Muscle of leg (tissue), 11 donors: ENCODE measurements around the gene DGKG. TPM values are rescaled to one million over a fixed set of nuclear protein-coding genes. Genes with fewer than 3 reads are reported as not detected.

ENCODE experiments used
- DNase-seq: peaks from one replicate; pipeline ENCODE4 v3.0.0; 2013
- H3K27ac ChIP-seq: one replicate; pipeline ENCODE4 v1.5.1; 2013; ENCODE audit warnings: mild to moderate bottlenecking, low read length, control low read depth
- H3K27me3 ChIP-seq: one replicate; pipeline ENCODE4 v1.6.1; 2013; ENCODE audit warnings: low read length; ENCODE audit not compliant: control insufficient read depth, insufficient read depth
- H3K36me3 ChIP-seq: one replicate; pipeline ENCODE4 v1.6.1; 2013; ENCODE audit warnings: low read length; ENCODE audit not compliant: control insufficient read depth, insufficient read depth
- H3K4me1 ChIP-seq: one replicate; pipeline ENCODE4 v1.6.1; 2013; ENCODE audit warnings: low read length; ENCODE audit not compliant: control insufficient read depth, insufficient read depth
- H3K4me3 ChIP-seq: one replicate; pipeline ENCODE4 v1.5.1; 2013; ENCODE audit warnings: low read length, control low read depth
- H3K9me3 ChIP-seq: replicated peaks from 2 replicates; pipeline ENCODE4 v1.6.1; 2013; ENCODE audit warnings: low read depth, low read length; ENCODE audit not compliant: control insufficient read depth
- WGBS: methylation state at CpG from one replicate; pipeline ENCODE4 v1.1.5; 2013; ENCODE audit warnings: missing lambda C conversion rate; ENCODE audit not compliant: insufficient coverage; 5-methylcytosine and 5-hydroxymethylcytosine counted together
- polyA plus RNA-seq, 8 donors: library from polyadenylated mRNA; unstranded; fragments of 120-200 nt; gene quantifications; one replicate each; pipeline versions ENCODE4 v1.2.1 to v1.2.3, GENCODE V29; 2013; ENCODE audit warnings: inconsistent platforms in 1 of 8, low replicate concordance in 1 of 8; ENCODE audit not compliant: insufficient read length in 8 of 8, insufficient read depth in 1 of 8
- total RNA-seq: library from RNA; stranded (reverse); fragments of 120-200 nt; gene quantifications from one replicate; pipeline ENCODE4 v1.2.4, GENCODE V29; 2013

DGKG gene
- total and polyA plus RNA-seq, 9 donors: 0.83 to 2.0 (median 1.6) TPM

- no peaks in the 10 kb centered on the region for H3K36me3 ChIP-seq
- no peaks in the 10 kb centered on the region for H3K27me3 ChIP-seq
- no peak for DNase-seq
- no CpG with 5 or more reads among the region's 5 CpGs for WGBS
- H3K9me3 ChIP-seq: no peaks in the 10 kb centered on the region
- H3K4me1 ChIP-seq: no peaks in the 10 kb centered on the region
- H3K27ac ChIP-seq: no peak overlapping the region
- no peak overlapping the region for H3K4me3 ChIP-seq
These were observed 24.0 kb upstream of the DGKG start for GRCh38 chr3:186385856-186386602.

GRCh38 chr3:186383026-186383993, 21.3 kb upstream of the DGKG start:
- Histone ChIP-seq H3K27me3 (no peaks in the 10 kb centered on the region), H3K4me3 (no peak overlapping the region), H3K36me3 (no peaks in the 10 kb centered on the region), H3K27ac (no peak overlapping the region), H3K4me1 (no peaks in the 10 kb centered on the region), H3K9me3 (no peaks in the 10 kb centered on the region)
- DNase-seq: no peak
- WGBS: 70% methylated on average over 7 of the region's 18 CpGs

DNA sequence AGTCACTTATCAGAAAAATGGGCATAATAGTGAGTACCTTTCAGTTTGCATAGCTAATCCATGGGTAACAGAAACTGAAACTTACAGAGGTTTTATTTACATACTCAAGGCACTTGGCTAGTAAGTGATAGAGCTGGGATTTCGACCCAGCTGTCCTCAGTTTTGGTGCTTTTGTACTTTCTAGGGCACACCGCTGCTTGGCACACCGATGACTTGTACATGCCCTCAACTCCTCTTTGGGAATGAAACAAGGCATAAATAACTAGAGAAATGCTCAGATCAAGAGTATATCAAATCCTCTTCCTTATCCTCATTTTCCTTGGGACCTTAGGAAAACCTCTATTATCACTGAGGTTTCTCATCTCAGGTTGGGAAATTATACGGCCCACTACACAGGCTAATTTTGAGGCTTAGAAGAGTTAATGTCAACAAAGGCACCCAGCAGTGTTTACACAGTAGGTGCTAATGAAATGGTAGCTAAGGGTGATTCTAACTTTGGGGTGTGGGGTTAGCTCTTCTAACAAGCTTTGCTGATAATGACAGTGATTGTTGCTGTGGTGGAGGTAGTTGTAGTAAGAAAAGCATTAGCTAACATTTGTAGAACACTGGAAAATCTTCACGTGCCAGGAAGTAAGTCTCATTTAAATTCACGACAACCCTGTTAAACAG, 20.3 kb upstream of the DGKG start:
- H3K4me3 ChIP-seq: no peak overlapping the region
- no peaks in the 10 kb centered on the region for H3K9me3 ChIP-seq
- no peak overlapping the region for H3K27ac ChIP-seq
- H3K4me1 ChIP-seq: no peaks in the 10 kb centered on the region
- no peaks in the 10 kb centered on the region for H3K27me3 ChIP-seq
- no peak for DNase-seq
- no CpG with 5 or more reads among the region's 6 CpGs for WGBS
- no peaks in the 10 kb centered on the region for H3K36me3 ChIP-seq

- WGBS: 55% methylated on average over 3 of the region's 10 CpGs
- Histone ChIP-seq H3K27me3 (no peaks in the 10 kb centered on the region), H3K36me3 (no peaks in the 10 kb centered on the region), H3K27ac (no peak overlapping the region), H3K4me1 (no peaks in the 10 kb centered on the region), H3K4me3 (no peak overlapping the region), H3K9me3 (no peaks in the 10 kb centered on the region)
- no peak for DNase-seq
These were observed 19.6 kb upstream of the DGKG start for GRCh38 chr3:186381424-186382216.

- Histone ChIP-seq H3K36me3 (no peaks in the 10 kb centered on the region), H3K27me3 (no peaks in the 10 kb centered on the region), H3K4me1 (no peaks in the 10 kb centered on the region), H3K4me3 (no peak overlapping the region), H3K9me3 (no peaks in the 10 kb centered on the region), H3K27ac (no peak overlapping the region)
- 77% methylated on average over 3 of the region's 8 CpGs for WGBS
- DNase-seq: no peak
These were observed 18.8 kb upstream of the DGKG start for GRCh38 chr3:186380622-186381380.

- DNase-seq: no peak
- Histone ChIP-seq H3K27me3 (peaks cover 5% of the 10 kb centered on the region), H3K4me1 (no peaks in the 10 kb centered on the region), H3K27ac (no peak overlapping the region), H3K4me3 (no peak overlapping the region), H3K9me3 (no peaks in the 10 kb centered on the region), H3K36me3 (no peaks in the 10 kb centered on the region)
- 0% methylated on average over 1 of the region's 2 CpGs for WGBS
These were observed 13.4 kb upstream of the DGKG start for GRCh38 chr3:186375443-186375842.

- H3K36me3 ChIP-seq: no peaks in the 10 kb centered on the region
- H3K4me1 ChIP-seq: no peaks in the 10 kb centered on the region
These were observed 12.3 kb upstream of the DGKG start for GRCh38 chr3:186374376-186374775.

DNA sequence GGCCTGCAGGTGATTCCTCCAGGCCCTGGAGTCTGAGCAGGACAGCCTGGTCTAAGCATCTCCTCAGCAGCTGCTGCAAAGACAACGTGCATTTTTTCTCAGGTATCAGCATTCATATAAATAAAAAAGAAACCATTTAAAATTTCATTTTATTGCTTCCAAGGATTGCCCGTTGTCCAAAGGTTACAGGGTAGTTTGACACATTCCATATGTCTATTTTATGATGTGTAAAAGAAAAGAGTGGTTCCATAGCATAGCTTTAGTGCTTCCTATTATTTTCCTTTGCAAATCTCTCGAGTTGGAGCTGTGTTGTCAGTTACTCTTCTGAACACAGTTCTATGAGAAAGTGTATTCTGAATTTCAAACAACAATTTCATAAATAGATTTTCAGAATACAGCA, 7.2 kb upstream of the DGKG start:
- Histone ChIP-seq H3K36me3 (no peaks in the 10 kb centered on the region), H3K27ac (no peak overlapping the region), H3K4me1 (no peaks in the 10 kb centered on the region), H3K4me3 (no peak overlapping the region), H3K27me3 (peaks cover 30% of the 10 kb centered on the region), H3K9me3 (no peaks in the 10 kb centered on the region)
- no CpG with 5 or more reads among the region's 3 CpGs for WGBS
- DNase-seq: no peak

More at GRCh38 chr3:186374376-186374775, 12.3 kb upstream of the DGKG start:
- H3K9me3 ChIP-seq: no peaks in the 10 kb centered on the region
- WGBS: 42% methylated on average over 4 of the region's 4 CpGs
- no peak overlapping the region for H3K27ac ChIP-seq
- DNase-seq: no peak
- H3K27me3 ChIP-seq: peaks cover 5% of the 10 kb centered on the region
- H3K4me3 ChIP-seq: no peak overlapping the region

DNA sequence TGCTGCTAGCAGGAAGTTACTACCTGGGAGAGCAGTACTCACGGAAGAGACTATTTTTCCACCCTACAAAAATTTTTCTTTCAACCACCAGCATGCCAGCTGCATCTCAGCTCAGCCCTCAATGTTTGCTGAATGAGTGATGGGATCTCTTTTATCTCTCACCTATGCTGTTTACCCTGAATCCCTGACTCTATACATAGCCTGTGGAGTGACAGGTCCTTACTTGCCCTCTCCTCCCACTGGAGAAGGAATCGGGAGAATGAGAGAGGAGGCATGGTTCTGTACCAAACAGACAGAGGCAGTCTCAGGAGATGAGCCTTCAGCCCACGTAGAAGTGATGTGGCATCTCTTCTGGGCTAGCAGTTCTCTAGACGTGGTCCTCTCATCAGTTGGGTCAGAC, 6.7 kb upstream of the DGKG start:
- Histone ChIP-seq H3K4me3 (no peak overlapping the region), H3K4me1 (no peaks in the 10 kb centered on the region), H3K9me3 (no peaks in the 10 kb centered on the region), H3K27ac (no peak overlapping the region), H3K36me3 (no peaks in the 10 kb centered on the region), H3K27me3 (peaks cover 34% of the 10 kb centered on the region)
- WGBS: 25% methylated on average over 2 of the region's 4 CpGs
- DNase-seq: no peak
